Measurements from ENCODE around the gene SUN5.

DNA sequence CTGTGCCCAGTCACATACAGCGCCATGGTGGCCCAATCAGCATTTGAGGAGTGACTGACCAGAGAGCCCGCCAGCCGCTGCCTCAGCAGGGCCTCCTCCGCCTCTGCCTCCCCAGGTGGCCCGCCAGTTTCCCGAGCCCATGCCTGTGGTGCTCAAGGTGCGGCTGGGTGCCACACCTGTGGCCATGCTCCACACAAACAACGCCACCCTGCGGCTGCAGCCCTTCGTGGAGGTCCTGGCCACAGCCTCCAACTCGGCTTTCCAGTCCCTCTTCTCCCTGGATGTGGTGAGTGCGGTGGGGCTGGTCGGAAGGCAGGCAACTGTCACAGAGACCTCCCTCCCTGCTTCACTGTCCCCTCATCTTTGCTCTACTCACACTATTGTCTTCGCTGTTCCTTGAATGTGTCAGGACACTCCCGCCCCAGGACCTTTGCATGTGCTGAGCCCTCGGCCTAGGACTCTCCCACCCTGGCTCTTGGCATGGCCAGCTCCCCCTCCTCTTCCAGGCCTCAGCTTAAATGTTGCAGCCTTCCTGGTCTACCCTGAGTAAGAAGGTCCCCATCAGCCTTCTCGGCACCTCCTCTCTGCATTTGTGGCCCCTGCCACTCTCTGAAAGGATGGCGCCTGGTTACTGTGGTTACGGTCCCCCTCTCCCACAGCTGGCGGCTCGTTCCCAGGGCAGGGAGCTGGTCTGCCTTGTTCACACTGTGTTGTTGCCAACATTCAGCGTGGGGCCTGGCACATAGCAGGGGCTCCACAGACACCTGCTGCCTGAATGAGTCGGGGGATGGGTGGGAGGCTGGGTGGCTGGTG, 15.4 kb upstream of the SUN5 start:
- TF ChIP-seq CTCF (IDR thresholded peaks at IDR 0.05), result no peak
- no peak for TF ChIP-seq POLR2A (IDR thresholded peaks at IDR 0.05)

All from breast epithelium (tissue), 3 donors.